Measurements from ENCODE around the gene SMPD4.
A peak's percentile ranks its signal among the peaks of the same experiment; 100 is the strongest.
"Not testable (repeated sequence)": the region's sequence is repeated elsewhere in the genome, so short reads cannot be mapped to it uniquely, and the experiment has no call there.

The SMPD4 gene

DNA sequence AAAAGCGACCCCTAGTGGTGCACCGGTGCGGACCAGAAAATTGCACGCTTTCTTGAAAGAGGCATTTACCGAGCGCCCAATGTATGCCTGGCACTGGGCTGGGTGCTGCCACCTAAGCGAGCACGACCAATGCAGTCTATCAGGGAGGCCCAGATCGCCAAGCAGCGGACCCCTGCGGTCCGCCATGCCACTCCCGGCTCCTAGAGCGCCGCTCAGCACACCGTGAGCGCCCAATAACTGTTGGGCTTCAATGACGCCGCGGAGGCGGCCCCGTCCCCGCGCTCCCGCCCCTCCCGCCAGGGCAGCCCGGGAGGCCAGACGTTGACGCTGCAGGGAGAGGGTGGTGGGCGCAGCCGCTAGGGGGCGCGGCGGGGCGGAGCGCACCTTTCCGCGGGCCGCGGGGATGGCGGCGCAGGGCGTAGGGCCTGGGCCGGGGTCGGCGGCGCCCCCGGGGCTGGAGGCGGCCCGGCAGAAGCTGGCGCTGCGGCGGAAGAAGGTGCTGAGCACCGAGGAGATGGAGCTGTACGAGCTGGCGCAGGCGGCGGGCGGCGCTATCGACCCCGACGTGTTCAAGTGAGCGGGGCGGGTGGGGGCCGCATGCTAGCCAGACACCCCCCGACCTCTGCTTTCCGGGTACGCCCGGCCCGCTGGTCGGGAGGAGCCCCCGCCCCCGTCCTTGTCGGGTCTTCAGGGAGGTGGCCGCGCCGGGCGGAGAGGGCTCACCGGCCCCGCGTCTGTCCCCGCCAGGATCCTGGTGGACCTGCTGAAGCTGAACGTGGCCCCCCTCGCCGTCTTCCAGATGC, 679 bp upstream of the SMPD4 start, which contains the start of gene MZT2B:
TSS of gene MZT2B (plus strand) at position 383 of the 803 bp plus-strand sequence. CDS start at position 404, 21 bp downstream.
- H3K4me3 ChIP-seq (ENCODE audit: low read depth, low read length): peak within 1 kb of the TSS; percentile 78
- TF ChIP-seq, protein P1, sequence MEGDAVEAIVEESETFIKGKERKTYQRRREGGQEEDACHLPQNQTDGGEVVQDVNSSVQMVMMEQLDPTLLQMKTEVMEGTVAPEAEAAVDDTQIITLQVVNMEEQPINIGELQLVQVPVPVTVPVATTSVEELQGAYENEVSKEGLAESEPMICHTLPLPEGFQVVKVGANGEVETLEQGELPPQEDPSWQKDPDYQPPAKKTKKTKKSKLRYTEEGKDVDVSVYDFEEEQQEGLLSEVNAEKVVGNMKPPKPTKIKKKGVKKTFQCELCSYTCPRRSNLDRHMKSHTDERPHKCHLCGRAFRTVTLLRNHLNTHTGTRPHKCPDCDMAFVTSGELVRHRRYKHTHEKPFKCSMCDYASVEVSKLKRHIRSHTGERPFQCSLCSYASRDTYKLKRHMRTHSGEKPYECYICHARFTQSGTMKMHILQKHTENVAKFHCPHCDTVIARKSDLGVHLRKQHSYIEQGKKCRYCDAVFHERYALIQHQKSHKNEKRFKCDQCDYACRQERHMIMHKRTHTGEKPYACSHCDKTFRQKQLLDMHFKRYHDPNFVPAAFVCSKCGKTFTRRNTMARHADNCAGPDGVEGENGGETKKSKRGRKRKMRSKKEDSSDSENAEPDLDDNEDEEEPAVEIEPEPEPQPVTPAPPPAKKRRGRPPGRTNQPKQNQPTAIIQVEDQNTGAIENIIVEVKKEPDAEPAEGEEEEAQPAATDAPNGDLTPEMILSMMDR (IDR thresholded peaks at IDR 0.05; ENCODE audit: borderline replicate concordance, insufficient read depth, low read depth, low read length): peak; percentile 85

DNA sequence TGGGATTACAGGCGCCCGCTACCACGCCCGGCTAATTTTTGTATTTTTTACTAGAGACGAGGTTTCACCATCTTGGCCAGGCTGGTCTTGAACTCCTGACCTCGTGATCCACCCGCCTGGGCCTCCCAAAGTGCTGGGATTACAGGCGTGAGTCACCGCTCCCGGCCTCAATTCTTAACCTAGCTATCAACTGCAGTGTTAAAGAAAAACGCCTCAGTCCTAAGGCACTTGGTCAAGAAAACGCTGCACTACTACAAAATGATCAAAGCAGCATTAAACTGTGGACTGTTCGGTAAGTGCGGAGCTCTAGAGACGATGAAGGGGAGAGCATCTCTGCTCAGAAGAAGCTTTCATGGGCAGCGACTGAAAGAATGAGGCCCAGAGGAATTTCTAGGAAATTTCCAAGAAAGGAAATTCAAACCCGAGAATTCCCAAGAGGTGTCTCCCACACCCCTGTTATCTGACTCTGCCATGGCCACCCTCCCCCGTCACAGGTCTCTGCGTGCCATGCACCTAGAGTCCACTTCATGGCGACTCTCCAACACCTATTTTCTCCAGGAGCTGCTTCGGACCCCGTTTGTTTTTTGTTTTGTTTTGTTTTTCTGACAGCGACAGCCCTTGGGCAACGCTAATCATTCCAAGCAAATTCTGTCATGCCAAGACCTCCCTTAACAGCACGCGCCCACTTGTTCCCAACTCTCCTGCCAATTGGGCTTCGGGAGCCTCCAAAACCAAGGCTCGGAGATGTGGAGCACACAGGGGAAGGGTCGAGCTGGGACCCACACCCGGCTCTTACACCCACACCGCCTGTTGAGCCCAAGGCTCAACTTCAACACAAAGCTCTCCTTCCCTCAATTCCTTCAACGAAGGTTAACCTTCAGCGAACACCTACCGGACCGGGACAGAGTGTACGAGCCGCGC, 738 bp downstream of the SMPD4 start:
- peak overlapping the region; percentile 78 for H3K4me3 ChIP-seq (ENCODE audit: low read depth, low read length)

DNA sequence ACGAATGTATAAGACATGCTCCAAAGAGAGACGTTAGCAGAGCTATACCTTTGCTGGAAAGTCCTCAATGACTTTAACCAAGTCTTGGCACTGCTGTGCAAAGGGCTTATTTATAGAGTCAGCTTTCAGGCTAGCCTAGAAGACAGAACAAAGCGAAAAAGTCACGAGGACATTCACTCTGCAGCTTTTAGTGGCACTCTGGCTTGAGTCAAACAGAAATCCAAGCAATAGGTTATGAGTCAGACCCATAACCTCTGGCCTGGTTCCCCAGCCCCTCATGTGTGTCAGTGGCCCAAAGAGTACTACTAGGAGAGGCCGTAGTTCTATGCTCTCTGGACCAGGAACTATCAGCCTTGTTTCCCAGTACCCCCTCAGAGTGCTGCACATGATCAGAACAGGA, 6.5 kb downstream of the SMPD4 start:
- H3K4me3 ChIP-seq (ENCODE audit: low read depth, low read length): not testable (repeated sequence)

DNA sequence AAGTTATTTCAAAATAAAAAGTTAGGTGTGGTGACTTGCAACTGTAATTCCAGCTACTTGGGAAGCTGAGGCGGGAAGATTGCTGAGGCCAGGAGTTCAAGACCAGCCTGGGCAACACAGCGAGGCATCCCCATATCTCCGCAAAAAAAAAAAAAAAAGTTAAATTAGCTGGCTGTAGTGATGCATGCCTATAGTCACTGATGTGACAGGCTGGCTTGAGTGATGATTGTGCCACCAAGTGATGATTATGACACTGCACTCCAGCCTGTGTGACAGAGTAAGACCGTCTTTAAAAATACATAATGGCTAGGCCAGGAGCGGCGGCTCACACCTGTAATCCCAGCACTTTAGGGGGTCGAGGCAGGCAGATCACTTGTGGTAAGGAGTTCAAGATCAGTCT, 11.5 kb downstream of the SMPD4 start:
- TF ChIP-seq, protein P1 (IDR thresholded peaks at IDR 0.05; ENCODE audit: borderline replicate concordance, insufficient read depth, low read depth, low read length): no peak
- H3K4me3 ChIP-seq (ENCODE audit: low read depth, low read length): no peak overlapping the region

DNA sequence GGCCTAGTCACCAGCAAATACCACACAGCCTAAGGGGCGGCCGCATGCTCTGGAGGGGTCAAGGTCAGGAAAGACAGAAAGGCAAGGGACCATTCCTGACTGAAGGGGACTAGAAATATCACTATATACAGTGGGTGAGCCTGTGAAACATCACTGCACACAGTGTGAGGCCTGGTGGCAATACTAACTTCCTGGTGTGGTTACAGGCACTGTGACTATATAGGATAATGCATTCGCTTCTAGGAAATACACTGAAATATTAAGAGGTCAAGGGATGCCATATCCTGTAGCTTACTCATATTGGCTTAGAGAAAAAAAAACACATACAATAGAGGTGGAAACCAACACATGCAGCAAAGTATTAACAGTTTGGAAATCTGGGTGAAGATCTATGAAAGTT, 12.2 kb downstream of the SMPD4 start:
- H3K4me3 ChIP-seq (ENCODE audit: low read depth, low read length): not testable (repeated sequence)

DNA sequence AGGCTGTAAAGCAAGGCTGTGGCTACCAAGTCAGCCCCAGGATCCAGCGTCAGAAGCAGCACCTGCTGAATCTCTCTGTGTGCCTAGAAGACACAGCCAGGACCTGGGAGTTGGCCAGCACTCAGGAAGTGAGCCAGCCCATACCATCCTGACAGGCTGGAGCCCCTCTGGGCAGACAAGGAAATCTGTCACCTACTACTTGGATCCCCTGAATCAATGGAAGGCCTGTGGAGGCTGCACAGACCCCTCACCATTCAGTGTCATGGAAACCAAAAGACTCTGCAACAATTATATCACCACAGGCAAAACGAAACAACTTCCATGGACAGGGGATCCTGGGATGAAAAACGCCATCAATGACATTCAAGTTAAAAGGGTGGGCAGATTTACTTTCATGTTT, 14.8 kb downstream of the SMPD4 start:
- H3K4me3 ChIP-seq (ENCODE audit: low read depth, low read length): not testable (repeated sequence)

DNA sequence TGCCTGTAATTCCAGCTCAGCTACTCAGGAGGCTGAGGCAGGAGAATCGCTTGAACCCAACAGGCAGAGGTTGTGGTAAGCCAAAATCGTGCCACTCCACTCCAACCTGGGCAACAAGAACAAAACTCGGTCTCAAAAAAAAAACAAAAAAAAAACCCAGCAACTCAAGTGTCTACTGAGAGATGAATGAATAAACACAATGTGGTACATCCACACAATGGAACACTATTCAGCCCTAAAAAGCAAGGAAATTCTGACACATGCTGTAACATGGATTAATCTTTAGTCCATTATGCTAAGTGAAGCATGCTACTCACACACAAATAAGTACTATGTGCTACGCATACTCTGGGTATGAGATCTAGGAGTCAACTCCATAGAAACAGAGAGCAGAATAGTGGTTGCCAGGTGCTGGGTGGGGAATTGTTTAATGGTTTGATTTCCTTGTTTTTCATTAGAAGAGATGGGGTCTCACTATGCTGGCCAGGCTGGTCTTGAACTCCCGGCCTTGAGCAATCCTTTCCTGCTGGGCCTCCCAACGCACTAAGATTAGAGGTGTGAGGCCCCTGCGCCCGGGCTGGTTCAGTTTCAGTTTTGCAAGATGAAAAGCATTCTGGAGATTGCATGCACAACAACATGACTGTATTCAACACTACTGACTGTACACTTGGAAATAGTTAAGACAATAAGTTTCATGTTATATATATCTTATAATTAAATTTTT, 15.9 kb downstream of the SMPD4 start:
- TF ChIP-seq, protein P1 (IDR thresholded peaks at IDR 0.05; ENCODE audit: borderline replicate concordance, insufficient read depth, low read depth, low read length): no peak
- no peak overlapping the region for H3K4me3 ChIP-seq (ENCODE audit: low read depth, low read length)

DNA sequence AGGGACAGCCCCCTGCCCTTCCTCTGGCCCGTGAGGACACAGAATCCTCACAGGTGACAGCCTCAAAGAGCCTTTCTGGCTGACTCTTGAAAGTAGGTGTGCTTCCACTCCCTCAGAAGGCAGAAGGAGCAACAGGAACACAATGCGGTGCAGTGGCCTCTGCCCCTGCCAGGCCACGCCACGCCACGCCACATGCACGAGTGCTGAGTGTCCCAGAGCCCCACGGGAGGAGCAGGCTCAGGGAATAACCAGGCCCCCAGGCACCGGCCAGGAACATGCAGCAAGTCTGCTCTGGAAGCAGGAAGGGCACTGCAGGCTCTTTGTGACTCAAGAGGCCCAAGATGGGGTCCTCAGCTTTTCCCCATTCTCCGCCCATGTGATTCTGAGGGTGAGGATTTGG, 18.4 kb downstream of the SMPD4 start:
- TF ChIP-seq, protein P1 (IDR thresholded peaks at IDR 0.05; ENCODE audit: borderline replicate concordance, insufficient read depth, low read depth, low read length): no peak
- no peak overlapping the region for H3K4me3 ChIP-seq (ENCODE audit: low read depth, low read length)

DNA sequence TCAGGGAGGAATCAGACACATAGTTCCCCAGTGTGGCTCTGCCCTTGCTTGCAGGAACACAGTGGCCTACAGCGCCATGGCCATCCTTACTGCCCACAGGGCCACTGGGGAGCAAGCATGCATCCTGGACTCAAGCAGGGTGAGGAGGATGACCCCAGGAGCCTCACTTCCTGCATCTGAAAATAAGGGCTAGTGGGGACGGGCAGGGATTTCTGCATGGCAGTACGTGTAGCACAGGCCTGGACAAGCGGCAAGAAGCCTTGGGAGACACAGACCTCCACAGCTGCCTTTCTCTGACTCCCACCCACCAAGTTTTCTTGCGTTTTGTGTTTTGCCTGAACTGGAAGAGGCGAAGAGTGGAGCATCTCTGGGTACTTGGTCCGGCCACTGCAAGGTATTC, 18.9 kb downstream of the SMPD4 start:
- not testable (repeated sequence) for H3K4me3 ChIP-seq (ENCODE audit: low read depth, low read length)

DNA sequence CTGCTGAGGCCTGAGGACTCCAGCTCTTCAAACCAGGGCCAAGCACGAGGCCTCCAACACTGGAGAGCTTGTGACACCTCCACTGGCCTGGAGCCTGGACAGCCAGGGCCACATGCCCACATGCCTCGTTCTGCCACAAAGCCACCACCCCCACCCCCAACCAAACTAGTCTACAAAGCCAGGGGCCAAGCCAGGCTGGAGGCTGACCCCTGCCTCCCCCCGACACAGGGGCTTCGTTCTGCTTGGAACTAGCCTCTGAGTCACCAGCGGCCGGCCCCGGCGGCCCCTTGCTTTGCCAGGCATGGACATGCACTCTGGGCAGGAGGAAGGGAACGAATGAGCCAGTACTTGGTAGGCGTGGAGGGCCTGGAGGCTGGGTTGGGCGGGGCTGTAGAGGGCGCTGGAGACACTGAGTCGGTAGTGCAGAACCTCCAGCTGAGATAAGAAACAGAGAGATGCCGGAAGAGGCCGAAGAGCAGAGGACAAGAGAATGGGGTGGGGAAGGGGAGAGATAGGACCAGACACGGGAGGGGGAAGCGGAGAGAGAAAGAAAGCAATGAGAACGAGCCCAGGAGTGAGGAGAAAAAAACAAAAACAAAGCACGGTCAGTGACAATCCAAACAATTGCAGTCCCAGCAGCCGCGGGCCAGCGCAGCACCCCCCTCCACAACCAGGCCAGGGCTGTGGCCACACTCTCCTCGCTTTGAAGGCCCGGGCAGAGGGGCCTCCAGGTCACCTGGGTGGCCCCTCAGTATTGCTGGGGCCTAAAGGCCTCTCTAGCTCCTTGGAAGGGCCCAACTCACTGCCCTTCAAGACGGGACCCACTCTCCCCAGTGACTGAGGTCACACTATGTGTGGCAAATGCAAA, 20.3 kb downstream of the SMPD4 start:
- not testable (repeated sequence) for H3K4me3 ChIP-seq (ENCODE audit: low read depth, low read length)
